Measurements from ENCODE around the gene RAB11B. TPM values are rescaled to one million over a fixed set of nuclear protein-coding genes. Genes with fewer than 3 reads are reported as not detected.

The RAB11B gene
- total RNA-seq, 1 donor from 2014 or later: 88.1 TPM

DNA sequence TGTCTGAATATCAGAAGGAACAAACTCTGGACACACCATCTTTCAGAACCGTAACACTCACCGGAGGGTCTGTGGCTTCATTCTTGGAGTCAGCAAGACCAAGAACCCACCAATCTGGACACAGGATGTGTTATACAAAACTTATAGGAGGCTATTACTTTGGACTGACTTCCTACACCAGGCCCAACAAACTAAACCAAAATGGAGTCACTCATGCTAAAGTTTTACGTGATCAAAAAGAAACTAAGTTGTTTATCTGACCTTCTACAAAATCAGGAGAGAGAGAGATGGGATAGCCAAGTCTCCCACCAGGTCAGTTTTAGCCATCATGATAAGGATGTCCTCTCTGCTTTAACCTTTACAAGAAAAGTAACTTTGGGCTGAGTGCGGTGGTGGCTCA is 3.2 kb upstream of the RAB11B start:
- Histone ChIP-seq H3K36me3 (no peaks in the 10 kb centered on the region), H3K9me3 (no peaks in the 10 kb centered on the region), H3K4me3 (no peak overlapping the region), H3K4me1 (peaks cover 23% of the 10 kb centered on the region), H3K27ac (no peak overlapping the region), H3K27me3 (no peaks in the 10 kb centered on the region)
- TF ChIP-seq POLR2A (IDR thresholded peaks at IDR 0.05) (no peak), POLR2AphosphoS5 (IDR thresholded peaks at IDR 0.05; ENCODE audit: insufficient read depth in 1 of 2, low read depth in 1 of 2) (no peak)
- TF ChIP-seq, protein P1, sequence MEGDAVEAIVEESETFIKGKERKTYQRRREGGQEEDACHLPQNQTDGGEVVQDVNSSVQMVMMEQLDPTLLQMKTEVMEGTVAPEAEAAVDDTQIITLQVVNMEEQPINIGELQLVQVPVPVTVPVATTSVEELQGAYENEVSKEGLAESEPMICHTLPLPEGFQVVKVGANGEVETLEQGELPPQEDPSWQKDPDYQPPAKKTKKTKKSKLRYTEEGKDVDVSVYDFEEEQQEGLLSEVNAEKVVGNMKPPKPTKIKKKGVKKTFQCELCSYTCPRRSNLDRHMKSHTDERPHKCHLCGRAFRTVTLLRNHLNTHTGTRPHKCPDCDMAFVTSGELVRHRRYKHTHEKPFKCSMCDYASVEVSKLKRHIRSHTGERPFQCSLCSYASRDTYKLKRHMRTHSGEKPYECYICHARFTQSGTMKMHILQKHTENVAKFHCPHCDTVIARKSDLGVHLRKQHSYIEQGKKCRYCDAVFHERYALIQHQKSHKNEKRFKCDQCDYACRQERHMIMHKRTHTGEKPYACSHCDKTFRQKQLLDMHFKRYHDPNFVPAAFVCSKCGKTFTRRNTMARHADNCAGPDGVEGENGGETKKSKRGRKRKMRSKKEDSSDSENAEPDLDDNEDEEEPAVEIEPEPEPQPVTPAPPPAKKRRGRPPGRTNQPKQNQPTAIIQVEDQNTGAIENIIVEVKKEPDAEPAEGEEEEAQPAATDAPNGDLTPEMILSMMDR (IDR thresholded peaks at IDR 0.05): no peak
- intact Hi-C loops (cut with DNase I): no loop called here
- no peak for DNase-seq (ENCODE audit: extremely low spot score in 2 of 2)

DNA sequence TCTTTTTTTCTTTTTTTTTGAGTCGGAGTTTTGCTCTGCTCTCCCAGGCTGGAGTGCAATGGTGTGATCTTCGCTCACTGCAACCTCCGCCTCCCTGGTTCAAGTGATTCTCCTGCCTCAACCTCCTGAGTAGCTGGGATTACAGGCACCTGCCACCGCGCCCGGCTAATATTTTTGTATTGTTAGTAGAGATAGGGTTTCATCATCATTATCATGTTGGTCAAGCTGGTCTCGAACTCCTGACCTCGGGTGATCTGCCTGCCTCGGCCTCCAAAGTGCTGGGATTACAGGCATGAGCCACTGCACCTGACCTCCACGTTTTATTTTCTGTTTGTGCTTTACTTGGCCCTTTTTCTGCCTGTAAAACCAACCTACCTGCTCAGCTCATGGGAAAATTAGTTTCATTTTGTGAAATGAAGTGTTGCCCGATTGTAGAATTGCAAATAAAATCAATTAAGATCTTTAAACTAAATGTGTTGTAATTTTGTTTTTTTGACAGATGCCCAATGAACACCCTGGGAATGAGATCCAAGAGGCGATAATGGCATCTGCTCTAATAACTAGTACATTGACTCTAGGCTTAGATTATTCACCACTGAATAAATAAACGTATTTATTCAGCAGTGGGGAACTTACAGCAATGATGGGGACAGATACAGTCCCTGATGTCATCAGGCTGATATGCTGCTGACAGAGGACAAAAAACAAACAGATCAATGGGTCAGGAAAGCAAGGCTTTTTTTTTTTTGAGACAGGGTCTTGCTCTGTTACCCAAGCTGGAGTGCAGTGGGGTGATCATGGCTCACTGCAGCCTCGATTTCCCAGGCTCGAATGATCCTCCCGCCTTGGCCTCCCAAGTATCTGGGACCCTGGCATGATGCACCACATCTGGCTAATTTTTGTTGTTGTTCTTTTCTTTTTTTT is 2.2 kb upstream of the RAB11B start:
- TF ChIP-seq POLR2AphosphoS5 (IDR thresholded peaks at IDR 0.05; ENCODE audit: insufficient read depth in 1 of 2, low read depth in 1 of 2) (no peak), POLR2A (IDR thresholded peaks at IDR 0.05) (no peak)
- TF ChIP-seq, protein P1 (IDR thresholded peaks at IDR 0.05): no peak
- H3K27me3 ChIP-seq: no peaks in the 10 kb centered on the region
- intact Hi-C loops (cut with DNase I): no loop called here
- peaks cover 32% of the 10 kb centered on the region for H3K4me1 ChIP-seq
- H3K27ac ChIP-seq: no peak overlapping the region
- H3K36me3 ChIP-seq: no peaks in the 10 kb centered on the region
- H3K4me3 ChIP-seq: no peak overlapping the region
- no peak for DNase-seq (ENCODE audit: extremely low spot score in 2 of 2)
- no peaks in the 10 kb centered on the region for H3K9me3 ChIP-seq

DNA sequence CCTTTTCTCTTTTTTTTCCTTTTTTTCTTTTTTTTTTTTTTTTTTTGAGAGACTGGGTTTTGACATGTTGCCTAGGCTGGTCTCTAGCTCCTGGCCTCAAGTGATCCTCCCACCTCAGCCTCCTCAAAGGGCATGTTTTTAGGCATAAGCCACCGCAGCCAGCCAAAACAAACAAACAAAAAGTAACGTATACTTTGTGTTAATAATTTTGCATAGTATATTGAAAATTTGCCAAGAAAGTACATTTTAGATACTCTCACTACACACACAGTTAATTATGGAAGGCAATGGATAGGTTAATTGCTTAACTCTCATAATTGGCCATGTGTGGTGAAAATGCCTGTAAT is 1.6 kb upstream of the RAB11B start:
- TF ChIP-seq POLR2AphosphoS5 (IDR thresholded peaks at IDR 0.05; ENCODE audit: insufficient read depth in 1 of 2, low read depth in 1 of 2) (no peak), POLR2A (IDR thresholded peaks at IDR 0.05) (no peak)
- TF ChIP-seq, protein P1 (IDR thresholded peaks at IDR 0.05): no peak
- no peak for DNase-seq (ENCODE audit: extremely low spot score in 2 of 2)
- Histone ChIP-seq H3K9me3 (no peaks in the 10 kb centered on the region), H3K4me1 (peaks cover 39% of the 10 kb centered on the region), H3K4me3 (no peak overlapping the region), H3K36me3 (no peaks in the 10 kb centered on the region), H3K27ac (no peak overlapping the region), H3K27me3 (no peaks in the 10 kb centered on the region)
- intact Hi-C loops (cut with DNase I): no loop called here

DNA sequence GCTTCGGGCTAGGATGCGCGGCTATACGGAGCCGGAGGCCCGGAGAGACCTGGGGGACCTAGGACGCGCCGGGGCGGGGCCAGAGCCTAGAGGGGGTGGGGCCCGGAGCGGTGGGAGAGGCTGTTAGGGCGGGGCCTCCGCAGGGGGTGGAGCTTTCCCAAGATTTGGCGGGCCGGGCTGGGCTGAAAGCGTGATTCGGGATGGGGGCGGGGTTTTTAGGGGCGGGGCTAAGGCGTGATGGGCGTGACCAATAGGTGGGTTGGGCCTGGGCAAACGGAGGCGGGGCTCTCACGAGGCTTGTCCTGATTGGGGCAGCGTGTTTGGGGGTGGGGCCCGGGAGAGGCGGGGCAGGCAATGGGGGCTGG is 439 bp downstream of the RAB11B start:
- Histone ChIP-seq H3K9me3 (no peaks in the 10 kb centered on the region), H3K4me3 (peak overlapping the region; percentile 89 to 98), H3K36me3 (no peaks in the 10 kb centered on the region), H3K4me1 (peaks cover 59% of the 10 kb centered on the region), H3K27ac (peak overlapping the region; percentile 100), H3K27me3 (no peaks in the 10 kb centered on the region)
- TF ChIP-seq POLR2AphosphoS5 (IDR thresholded peaks at IDR 0.05; ENCODE audit: insufficient read depth in 1 of 2, low read depth in 1 of 2): no peak
- no peak for TF ChIP-seq POLR2A (IDR thresholded peaks at IDR 0.05)
- TF ChIP-seq, protein P1 (IDR thresholded peaks at IDR 0.05): no peak
- DNase-seq (ENCODE audit: extremely low spot score in 2 of 2): peak in 1 of 2 donors; percentile 95
- intact Hi-C loops (cut with DNase I): loop anchor here (5.0 kb wide), 1 partner anchor 33 kb away; no protein-coding TSS in a partner anchor
